Osteoblast (primary cell): Measurements from ENCODE around the gene MASP1. TPM values are rescaled to one million over a fixed set of nuclear protein-coding genes. Genes with fewer than 3 reads are reported as not detected.

Source experiments
- DNase-seq: peaks from one replicate; pipeline ENCODE4 v3.0.0; 2011; ENCODE audit warnings: low spot score, mixed read lengths; ENCODE audit not compliant: insufficient read length; ENCODE audit errors: missing footprints
- H2AFZ ChIP-seq: 2 replicates; pipeline ENCODE4 v1.6.0; 2011; ENCODE audit warnings: mild to moderate bottlenecking, low read length
- H3K27ac ChIP-seq: 2 replicates; pipeline ENCODE4 v1.5.1; 2011; ENCODE audit warnings: mild to moderate bottlenecking, low read depth, low read length, moderate library complexity
- H3K27me3 ChIP-seq: 2 replicates; pipeline ENCODE4 v1.6.0; 2012; ENCODE audit warnings: mild to moderate bottlenecking, control low read depth, inconsistent platforms, low read length, moderate library complexity; ENCODE audit not compliant: insufficient read depth
- H3K36me3 ChIP-seq: 2 replicates; pipeline ENCODE4 v1.5.1; 2011; ENCODE audit warnings: mild to moderate bottlenecking, low read length, control low read depth, moderate library complexity; ENCODE audit not compliant: insufficient read depth
- H3K4me1 ChIP-seq: 2 replicates; pipeline ENCODE4 v1.5.1; 2011; ENCODE audit warnings: mild to moderate bottlenecking, low read length, control low read depth, moderate library complexity; ENCODE audit not compliant: insufficient read depth
- H3K4me2 ChIP-seq: 2 replicates; pipeline ENCODE4 v1.6.0; 2011; ENCODE audit warnings: mild to moderate bottlenecking, low read length; ENCODE audit not compliant: insufficient read depth
- H3K4me3 ChIP-seq: fragments of 200-600 bp; sonication (generic); 3 replicates; pipeline ENCODE4 v1.5.1; 2012; ENCODE audit warnings: mild to moderate bottlenecking, low read length, inconsistent platforms; ENCODE audit not compliant: insufficient read depth
- H3K79me2 ChIP-seq: 2 replicates; pipeline ENCODE4 v1.6.0; 2012; ENCODE audit warnings: mild to moderate bottlenecking, low read length, control low read depth, inconsistent platforms; ENCODE audit not compliant: insufficient read depth
- H3K9me3 ChIP-seq: 2 replicates; pipeline ENCODE4 v1.5.1; 2011; ENCODE audit warnings: low read depth, low read length, control low read depth
- H4K20me1 ChIP-seq: 2 replicates; pipeline ENCODE4 v1.6.0; 2012; ENCODE audit warnings: mild to moderate bottlenecking, low read length, control low read depth; ENCODE audit not compliant: insufficient read depth
- total RNA-seq: library from RNA; depleted of rRNA; stranded (reverse); fragments of >200 nt; gene quantifications from 2 replicates; pipeline ENCODE4 v1.2.3, GENCODE V29; 2012
- TF ChIP-seq, protein P1 (sequence below): IDR thresholded peaks from 2 replicates; pipeline ENCODE4 v1.5.1; 2011; ENCODE audit warnings: mild to moderate bottlenecking, low read depth, low read length, moderate library complexity; ENCODE audit errors: extremely low read depth

The MASP1 gene
- total RNA-seq, 1 donor = 1.4 TPM

DNA sequence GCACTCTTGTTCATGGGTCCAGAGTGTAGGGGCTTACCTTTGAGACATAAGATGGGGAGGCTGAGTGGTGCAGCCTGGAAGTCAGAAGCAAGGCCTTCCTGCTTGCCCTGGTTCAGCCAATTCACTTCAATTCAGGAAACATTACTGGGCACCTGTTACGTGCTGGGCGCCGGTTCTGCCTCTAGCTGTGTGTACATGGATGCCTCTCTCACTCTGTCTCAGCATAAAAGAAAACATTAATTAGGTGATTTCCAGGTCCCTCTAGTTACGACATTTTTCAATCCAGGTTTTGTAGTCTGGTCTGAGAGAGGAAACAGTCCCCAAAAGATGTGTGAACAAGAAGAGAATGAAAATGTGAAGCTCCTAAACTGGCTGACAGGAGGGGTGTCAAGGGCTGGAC is 93.0 kb downstream of the MASP1 start:
- Histone ChIP-seq H3K9me3 (no peaks in the 10 kb centered on the region), H3K36me3 (no peaks in the 10 kb centered on the region), H3K4me2 (no peak overlapping the region), H3K4me3 (no peak overlapping the region), H4K20me1 (no peaks in the 10 kb centered on the region), H3K4me1 (peaks cover 9% of the 10 kb centered on the region), H3K27ac (no peak overlapping the region), H3K79me2 (no peaks in the 10 kb centered on the region), H3K27me3 (peaks cover 28% of the 10 kb centered on the region), H2AFZ (no peak overlapping the region)
- DNase-seq = no peak
- TF ChIP-seq, protein P1, sequence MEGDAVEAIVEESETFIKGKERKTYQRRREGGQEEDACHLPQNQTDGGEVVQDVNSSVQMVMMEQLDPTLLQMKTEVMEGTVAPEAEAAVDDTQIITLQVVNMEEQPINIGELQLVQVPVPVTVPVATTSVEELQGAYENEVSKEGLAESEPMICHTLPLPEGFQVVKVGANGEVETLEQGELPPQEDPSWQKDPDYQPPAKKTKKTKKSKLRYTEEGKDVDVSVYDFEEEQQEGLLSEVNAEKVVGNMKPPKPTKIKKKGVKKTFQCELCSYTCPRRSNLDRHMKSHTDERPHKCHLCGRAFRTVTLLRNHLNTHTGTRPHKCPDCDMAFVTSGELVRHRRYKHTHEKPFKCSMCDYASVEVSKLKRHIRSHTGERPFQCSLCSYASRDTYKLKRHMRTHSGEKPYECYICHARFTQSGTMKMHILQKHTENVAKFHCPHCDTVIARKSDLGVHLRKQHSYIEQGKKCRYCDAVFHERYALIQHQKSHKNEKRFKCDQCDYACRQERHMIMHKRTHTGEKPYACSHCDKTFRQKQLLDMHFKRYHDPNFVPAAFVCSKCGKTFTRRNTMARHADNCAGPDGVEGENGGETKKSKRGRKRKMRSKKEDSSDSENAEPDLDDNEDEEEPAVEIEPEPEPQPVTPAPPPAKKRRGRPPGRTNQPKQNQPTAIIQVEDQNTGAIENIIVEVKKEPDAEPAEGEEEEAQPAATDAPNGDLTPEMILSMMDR = no peak

DNA sequence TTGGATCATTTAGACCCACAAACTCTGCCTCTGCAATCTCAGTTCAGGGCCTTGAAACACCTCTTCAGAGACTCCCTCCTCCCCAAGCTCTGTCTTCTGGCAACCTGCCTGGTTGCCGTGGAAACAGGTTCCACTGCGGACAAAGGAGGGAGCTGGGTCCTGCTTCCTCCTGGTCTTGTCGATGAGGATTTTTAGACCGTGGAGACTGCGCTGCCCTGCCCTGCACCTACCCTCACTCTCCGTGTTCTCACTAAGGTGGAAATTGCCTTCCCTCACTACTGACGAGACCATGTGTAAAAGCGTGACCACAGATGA is 94.2 kb downstream of the MASP1 start, which contains the start of gene RTP1:
TSS of gene RTP1 (plus strand) at position 152 of the 315 bp plus-strand sequence. CDS start at position 182, 30 bp downstream.
- H3K36me3 ChIP-seq = no peaks in the 10 kb centered on the region
- TF ChIP-seq, protein P1 = no peak
- H3K9me3 ChIP-seq = no peaks in the 10 kb centered on the region
- no peak within 1 kb of the TSS for H3K4me2 ChIP-seq
- H3K27me3 ChIP-seq = peaks cover 17% of the 10 kb centered on the region
- H3K27ac ChIP-seq = no peak within 1 kb of the TSS
- H2AFZ ChIP-seq = no peak within 1 kb of the TSS
- H3K4me1 ChIP-seq = peaks cover 9% of the 10 kb centered on the region
- no peaks in the 10 kb centered on the region for H3K79me2 ChIP-seq
- no peak for DNase-seq
- no peak within 1 kb of the TSS for H3K4me3 ChIP-seq
- H4K20me1 ChIP-seq = no peaks in the 10 kb centered on the region

DNA sequence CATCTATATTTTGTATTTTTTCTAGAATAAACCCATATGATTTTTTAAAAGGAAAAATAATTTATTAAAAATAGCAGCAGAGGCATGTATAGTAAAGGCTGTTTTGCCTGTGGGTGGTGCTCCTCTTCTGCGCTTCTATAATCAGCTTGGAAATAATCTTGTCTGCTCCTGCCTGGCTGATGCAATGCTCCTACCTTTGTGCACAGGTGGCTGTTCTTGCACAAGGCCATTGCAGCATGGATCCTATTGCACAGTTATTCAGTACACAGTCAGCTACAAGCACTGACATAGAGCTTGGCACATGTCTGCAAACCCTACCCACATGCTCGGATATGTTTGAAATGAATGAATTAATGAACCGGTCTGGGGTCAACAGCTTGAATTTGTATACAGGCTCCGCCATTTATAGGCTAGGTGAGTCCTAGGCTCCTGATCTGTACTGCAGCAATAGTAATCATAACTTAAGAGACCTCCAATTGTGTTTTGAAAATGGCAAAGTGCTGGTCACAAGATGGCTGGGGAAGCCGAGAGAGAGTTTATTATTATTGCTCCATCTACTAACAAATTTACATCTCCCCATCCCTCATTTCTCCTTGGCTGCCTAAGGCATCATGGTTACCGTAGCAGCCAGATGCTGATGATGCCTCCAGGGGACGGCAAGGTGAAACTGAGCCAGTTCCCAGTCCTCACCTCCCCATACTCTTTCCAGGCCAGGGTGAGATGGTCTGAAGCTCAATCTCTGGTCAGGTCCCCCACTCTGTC is 94.8 kb downstream of the MASP1 start:
- Histone ChIP-seq H3K79me2 (no peaks in the 10 kb centered on the region), H3K27me3 (peaks cover 14% of the 10 kb centered on the region), H3K27ac (no peak overlapping the region), H4K20me1 (no peaks in the 10 kb centered on the region), H3K4me3 (no peak overlapping the region), H3K4me2 (no peak overlapping the region), H3K9me3 (no peaks in the 10 kb centered on the region), H3K36me3 (no peaks in the 10 kb centered on the region), H2AFZ (no peak overlapping the region), H3K4me1 (peaks cover 9% of the 10 kb centered on the region)
- TF ChIP-seq, protein P1 = no peak
- peak; percentile 65 for DNase-seq

DNA sequence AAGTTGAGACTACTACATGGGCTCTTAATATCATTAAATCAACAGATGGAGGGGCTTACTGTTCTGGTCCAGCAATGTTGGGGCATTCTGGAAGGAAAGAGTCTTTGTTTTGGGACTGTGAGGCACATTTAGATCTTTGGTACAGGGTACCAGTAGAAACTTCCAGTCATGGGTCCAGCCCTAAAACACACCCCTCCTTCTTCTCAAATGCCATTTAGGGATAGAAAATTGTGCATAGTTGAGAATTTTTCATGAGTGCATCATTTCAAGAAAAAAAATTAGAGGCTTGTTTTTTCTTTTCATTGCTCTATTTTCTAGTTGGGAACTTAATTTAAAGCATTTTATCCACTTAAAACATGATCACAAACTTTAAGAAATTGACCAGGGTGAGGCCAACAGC is 98.4 kb downstream of the MASP1 start:
- TF ChIP-seq, protein P1 = no peak
- DNase-seq = no peak
- Histone ChIP-seq H3K79me2 (no peaks in the 10 kb centered on the region), H3K36me3 (no peaks in the 10 kb centered on the region), H3K9me3 (no peaks in the 10 kb centered on the region), H3K27ac (no peak overlapping the region), H3K4me1 (peaks cover 9% of the 10 kb centered on the region), H3K4me3 (no peak overlapping the region), H3K4me2 (no peak overlapping the region), H2AFZ (no peak overlapping the region), H3K27me3 (peaks cover 3% of the 10 kb centered on the region), H4K20me1 (no peaks in the 10 kb centered on the region)
